Endodermal cell (in vitro differentiated cells): ENCODE data around the gene KCNQ1. TPM values are rescaled to one million over a fixed set of nuclear protein-coding genes. Genes with fewer than 3 reads are reported as not detected.

Source experiments
- DNase-seq: peaks from one replicate; pipeline ENCODE4 v3.0.0-alpha.2; 2017
- H3K27ac ChIP-seq: 2 replicates; pipeline ENCODE4 v1.5.1; 2013; ENCODE audit warnings: mild to moderate bottlenecking, low read depth, low read length, moderate library complexity
- H3K27me3 ChIP-seq: 2 replicates; pipeline ENCODE4 v1.6.1; 2013; ENCODE audit warnings: mild to moderate bottlenecking, low read length, moderate library complexity; ENCODE audit not compliant: insufficient read depth, control insufficient read depth, poor library complexity, severe bottlenecking
- H3K36me3 ChIP-seq: 2 replicates; pipeline ENCODE4 v1.7.0; 2013; ENCODE audit warnings: mild to moderate bottlenecking, low read length, moderate library complexity; ENCODE audit not compliant: control insufficient read depth, insufficient read depth
- H3K4me1 ChIP-seq: one replicate; pipeline ENCODE4 v1.7.0; 2013; ENCODE audit warnings: low read length; ENCODE audit not compliant: control insufficient read depth, insufficient read depth
- H3K4me3 ChIP-seq: 2 replicates; pipeline ENCODE4 v1.5.1; 2013; ENCODE audit warnings: mild to moderate bottlenecking, low read length, moderate library complexity
- H3K9ac ChIP-seq: 2 replicates; pipeline ENCODE4 v1.6.1; 2013; ENCODE audit warnings: mild to moderate bottlenecking, low read length, moderate library complexity; ENCODE audit not compliant: poor library complexity, severe bottlenecking; ENCODE audit errors: extremely low read depth
- H3K9me3 ChIP-seq: 2 replicates; pipeline ENCODE4 v1.6.1; 2013; ENCODE audit warnings: mild to moderate bottlenecking, low read length, moderate library complexity; ENCODE audit not compliant: control insufficient read depth
- H3K27ac Mint-ChIP-seq: 2 replicates; pipeline ENCODE4 v1.8.0; 2020; ENCODE audit warnings: mixed read lengths
- H3K27me3 Mint-ChIP-seq: 2 replicates; pipeline ENCODE4 v1.8.0; 2021; ENCODE audit warnings: mild to moderate bottlenecking, mixed read lengths; ENCODE audit not compliant: insufficient read depth
- H3K36me3 Mint-ChIP-seq: 2 replicates; pipeline ENCODE4 v1.8.0; 2020; ENCODE audit warnings: low read depth, mixed read lengths
- H3K4me1 Mint-ChIP-seq: 2 replicates; pipeline ENCODE4 v1.8.0; 2020; ENCODE audit warnings: mixed read lengths
- H3K4me3 Mint-ChIP-seq: 2 replicates; pipeline ENCODE4 v1.8.0; 2020; ENCODE audit warnings: mild to moderate bottlenecking, moderate library complexity, mixed read lengths
- H3K9me3 Mint-ChIP-seq: 2 replicates; pipeline ENCODE4 v1.8.0; 2020; ENCODE audit warnings: mild to moderate bottlenecking, mixed read lengths
- WGBS, 2 experiments: methylation state at CpG; one replicate each; pipeline versions ENCODE4 v1.1.5 to v1.1.7; 2013; ENCODE audit warnings: missing lambda C conversion rate in 2 of 2, mixed read lengths in 1 of 2; ENCODE audit not compliant: insufficient coverage in 1 of 2, insufficient read length in 1 of 2; 5-methylcytosine and 5-hydroxymethylcytosine counted together
- total RNA-seq, 2 donors: library from RNA; stranded (reverse); fragmentation: NEBNext Ultra II Directional in 1 of 2; extraction: Animal tissue kit (Norgen Biotek cat#: 25700) in 1 of 2; gene quantifications; 2 replicates in 1 of 2; 3 replicates in 1 of 2; pipeline ENCODE4 v1.2.1, GENCODE V29; 2021
- TF ChIP-seq, protein P1 (sequence below): fragments of 200-600 bp; sonication (generic); conservative IDR thresholded peaks from 2 replicates; pipeline ENCODE4 v1.5.0; 2021; ENCODE audit warnings: antibody characterized with exemption, mild to moderate bottlenecking

KCNQ1 gene
- total RNA-seq, 2 donors from 2014 or later: 1.8 to 3.5 TPM

- Mint-ChIP-seq H3K27me3 (peaks cover 82% of the 10 kb centered on the region), H3K9me3 (peaks cover 19% of the 10 kb centered on the region), H3K36me3 (peaks cover 7% of the 10 kb centered on the region), H3K27ac (no peak overlapping the region), H3K4me1 (no peaks in the 10 kb centered on the region), H3K4me3 (no peak overlapping the region)
- H3K36me3 ChIP-seq: no peaks in the 10 kb centered on the region
- no peak overlapping the region for H3K9ac ChIP-seq
- TF ChIP-seq, protein P1, sequence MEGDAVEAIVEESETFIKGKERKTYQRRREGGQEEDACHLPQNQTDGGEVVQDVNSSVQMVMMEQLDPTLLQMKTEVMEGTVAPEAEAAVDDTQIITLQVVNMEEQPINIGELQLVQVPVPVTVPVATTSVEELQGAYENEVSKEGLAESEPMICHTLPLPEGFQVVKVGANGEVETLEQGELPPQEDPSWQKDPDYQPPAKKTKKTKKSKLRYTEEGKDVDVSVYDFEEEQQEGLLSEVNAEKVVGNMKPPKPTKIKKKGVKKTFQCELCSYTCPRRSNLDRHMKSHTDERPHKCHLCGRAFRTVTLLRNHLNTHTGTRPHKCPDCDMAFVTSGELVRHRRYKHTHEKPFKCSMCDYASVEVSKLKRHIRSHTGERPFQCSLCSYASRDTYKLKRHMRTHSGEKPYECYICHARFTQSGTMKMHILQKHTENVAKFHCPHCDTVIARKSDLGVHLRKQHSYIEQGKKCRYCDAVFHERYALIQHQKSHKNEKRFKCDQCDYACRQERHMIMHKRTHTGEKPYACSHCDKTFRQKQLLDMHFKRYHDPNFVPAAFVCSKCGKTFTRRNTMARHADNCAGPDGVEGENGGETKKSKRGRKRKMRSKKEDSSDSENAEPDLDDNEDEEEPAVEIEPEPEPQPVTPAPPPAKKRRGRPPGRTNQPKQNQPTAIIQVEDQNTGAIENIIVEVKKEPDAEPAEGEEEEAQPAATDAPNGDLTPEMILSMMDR: no peak
- no peak overlapping the region for H3K27ac ChIP-seq
- H3K4me1 ChIP-seq: no peaks in the 10 kb centered on the region
- peaks cover 3% of the 10 kb centered on the region for H3K27me3 ChIP-seq
- no peak overlapping the region for H3K4me3 ChIP-seq
- WGBS, 2 experiments: 93 to 96% methylated on average over 5 to 6 of the region's 6 CpGs
- DNase-seq: no peak
- peaks cover 8% of the 10 kb centered on the region for H3K9me3 ChIP-seq
Measured at GRCh38 chr11:2711161-2711560, 266.4 kb downstream of the KCNQ1 start.

GRCh38 chr11:2713094-2713493 lies 268.3 kb downstream of the KCNQ1 start:
- Mint-ChIP-seq H3K4me3 (no peak overlapping the region), H3K27ac (no peak overlapping the region), H3K9me3 (peaks cover 18% of the 10 kb centered on the region), H3K27me3 (peaks cover 83% of the 10 kb centered on the region), H3K4me1 (peaks cover 3% of the 10 kb centered on the region), H3K36me3 (peaks cover 7% of the 10 kb centered on the region)
- Histone ChIP-seq H3K9me3 (peaks cover 5% of the 10 kb centered on the region), H3K4me3 (no peak overlapping the region), H3K9ac (no peak overlapping the region), H3K27me3 (peaks cover 4% of the 10 kb centered on the region), H3K4me1 (no peaks in the 10 kb centered on the region), H3K36me3 (no peaks in the 10 kb centered on the region), H3K27ac (no peak overlapping the region)
- WGBS, 2 experiments: 92 to 95% methylated on average over 7 to 12 of the region's 12 CpGs
- DNase-seq: no peak
- TF ChIP-seq, protein P1: no peak

DNA sequence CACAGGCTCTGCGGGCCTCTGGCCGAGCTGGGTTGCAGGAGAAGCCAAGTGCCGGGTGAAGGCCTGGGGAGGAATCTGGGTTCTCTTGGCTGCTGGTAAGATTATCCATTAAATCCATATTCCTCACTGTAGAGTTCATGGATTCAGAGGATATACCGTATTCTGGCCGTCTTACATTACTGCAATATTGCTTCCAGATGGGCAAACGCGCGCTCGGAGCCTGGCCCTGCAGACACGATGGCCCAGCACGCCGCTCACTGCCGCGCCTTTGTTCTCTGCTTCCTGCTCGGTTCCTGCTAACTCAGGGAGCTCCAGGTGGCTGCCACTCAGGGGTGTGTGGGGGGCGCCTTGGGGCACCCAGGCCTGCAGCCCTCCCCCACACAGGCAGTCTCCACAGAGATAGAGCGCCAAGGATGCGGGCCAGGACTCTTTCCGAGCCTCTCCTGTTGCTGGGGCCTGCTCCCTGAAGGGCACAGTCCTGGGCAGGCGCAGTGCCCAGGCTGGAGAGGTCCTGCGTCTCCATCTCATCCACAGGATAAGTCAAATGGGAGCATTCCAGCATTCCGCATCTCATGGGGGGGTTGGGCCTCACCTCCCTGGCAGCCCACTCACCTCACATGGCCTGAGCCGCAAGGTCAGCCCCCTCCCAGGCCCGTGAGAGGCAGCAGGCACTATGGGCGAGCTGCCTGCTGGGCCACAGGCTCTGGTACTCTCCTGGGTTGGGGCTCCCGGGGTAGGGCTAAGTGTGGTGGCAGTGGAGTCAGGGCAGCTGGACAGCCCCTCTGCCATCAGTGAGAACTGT lies 269.1 kb downstream of the KCNQ1 start:
- Histone ChIP-seq H3K36me3 (no peaks in the 10 kb centered on the region), H3K27ac (no peak overlapping the region), H3K9me3 (peaks cover 5% of the 10 kb centered on the region), H3K4me3 (no peak overlapping the region), H3K9ac (no peak overlapping the region), H3K27me3 (peaks cover 4% of the 10 kb centered on the region), H3K4me1 (peaks cover 5% of the 10 kb centered on the region)
- H3K4me1 Mint-ChIP-seq: peaks cover 11% of the 10 kb centered on the region
- H3K27me3 Mint-ChIP-seq: peaks cover 83% of the 10 kb centered on the region
- H3K27ac Mint-ChIP-seq: no peak overlapping the region
- 91% methylated on average over 14 to 26 of the region's 26 CpGs for WGBS, 2 experiments
- peaks cover 18% of the 10 kb centered on the region for H3K9me3 Mint-ChIP-seq
- no peak for DNase-seq
- H3K36me3 Mint-ChIP-seq: peaks cover 7% of the 10 kb centered on the region
- no peak overlapping the region for H3K4me3 Mint-ChIP-seq
- TF ChIP-seq, protein P1: no peak
